Endometrial microvascular endothelial cells (primary cell): ENCODE results near the gene RPL35A. TPM values are rescaled to one million over a fixed set of nuclear protein-coding genes. Genes with fewer than 3 reads are reported as not detected.
"Not testable (repeated sequence)": the region's sequence is repeated elsewhere in the genome, so short reads cannot be mapped to it uniquely, and the experiment has no call there.

Source experiments
- in situ Hi-C: cut with HindIII; loops from 2 replicates; pipeline ENCODE4 v1.10.0; 2017; ENCODE audit warnings: low sequenced_read_pairs, low pct_unique_long_range_greater_than_20kb; ENCODE audit errors: inconsistent ontology term
- total RNA-seq: library from RNA; depleted of rRNA; stranded (reverse); fragments of >200 nt; gene quantifications from one replicate; pipeline ENCODE4 v1.2.3, GENCODE V29; 2015; ENCODE audit errors: inconsistent ontology term

The RPL35A gene
- total RNA-seq, 1 donor from 2014 or later, result 766 TPM

DNA sequence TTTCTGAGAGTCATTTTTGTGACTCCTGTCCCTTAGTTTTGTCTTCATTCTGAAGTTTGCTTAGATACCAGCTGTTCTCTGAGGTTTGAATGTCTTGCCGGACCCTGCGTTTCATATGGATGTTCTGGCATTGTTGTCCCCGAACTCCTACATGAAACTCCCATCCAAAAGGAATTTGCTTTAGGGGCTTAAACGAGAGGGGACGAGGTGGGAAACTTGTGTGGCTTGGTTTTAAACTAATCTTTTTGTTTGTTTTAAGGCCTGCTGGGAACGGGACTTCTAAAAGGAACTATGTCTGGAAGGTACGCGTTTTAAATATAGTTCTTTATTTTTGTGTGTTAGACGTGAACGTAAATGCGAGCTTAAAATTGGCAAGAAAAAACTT, 679 bp downstream of the RPL35A start:
- in situ Hi-C loops, result no loop called here

DNA sequence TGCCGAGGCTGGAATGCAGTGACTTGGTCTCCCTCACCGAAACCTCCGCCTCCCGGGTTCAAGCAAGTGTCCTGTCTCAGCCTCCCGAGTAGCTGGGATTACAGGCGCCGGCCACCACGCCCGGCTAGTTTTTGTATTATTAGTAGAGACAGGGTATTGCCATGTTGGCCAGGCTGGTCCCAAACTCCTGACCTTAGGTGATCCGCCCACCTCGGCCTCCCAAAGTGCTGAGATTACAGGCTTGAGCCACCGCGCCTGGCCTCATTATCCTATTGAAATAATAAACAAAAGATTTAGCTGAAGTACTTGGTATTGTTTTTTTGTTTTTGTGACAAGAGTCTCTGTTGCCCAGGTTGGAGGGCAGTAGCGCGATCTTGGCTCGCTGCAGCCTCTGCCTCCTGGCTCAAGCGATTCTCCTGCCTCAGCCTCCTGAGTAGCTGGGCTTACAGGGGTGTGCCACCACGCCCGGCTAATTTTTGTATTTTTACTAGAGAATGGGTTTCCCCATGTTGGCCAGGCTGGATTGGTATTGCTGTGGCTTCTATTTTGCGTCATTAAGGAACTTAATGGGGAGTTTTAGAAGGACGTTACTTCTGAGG, 1.5 kb downstream of the RPL35A start:
- in situ Hi-C loops, result no loop called here

DNA sequence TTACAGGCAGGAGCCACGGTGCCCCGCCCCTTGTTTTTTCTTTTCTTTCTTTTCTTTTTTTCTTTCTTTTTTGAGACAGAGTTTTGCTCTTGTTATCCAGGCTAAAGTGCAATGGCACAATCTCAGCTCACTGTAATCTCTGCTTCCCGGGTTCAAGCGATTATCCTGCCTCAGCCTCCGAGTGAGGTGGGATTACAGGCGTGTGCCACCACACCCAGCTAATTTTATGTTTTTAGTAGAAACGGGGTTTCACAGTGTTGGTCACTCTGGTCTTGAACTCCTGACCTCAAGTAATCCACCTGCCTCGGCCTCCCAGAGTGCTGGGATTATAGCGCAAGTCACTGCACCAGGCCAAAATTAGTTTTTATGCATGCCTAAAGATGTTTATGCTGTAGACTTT, 2.5 kb downstream of the RPL35A start:
- in situ Hi-C loops, result no loop called here

DNA sequence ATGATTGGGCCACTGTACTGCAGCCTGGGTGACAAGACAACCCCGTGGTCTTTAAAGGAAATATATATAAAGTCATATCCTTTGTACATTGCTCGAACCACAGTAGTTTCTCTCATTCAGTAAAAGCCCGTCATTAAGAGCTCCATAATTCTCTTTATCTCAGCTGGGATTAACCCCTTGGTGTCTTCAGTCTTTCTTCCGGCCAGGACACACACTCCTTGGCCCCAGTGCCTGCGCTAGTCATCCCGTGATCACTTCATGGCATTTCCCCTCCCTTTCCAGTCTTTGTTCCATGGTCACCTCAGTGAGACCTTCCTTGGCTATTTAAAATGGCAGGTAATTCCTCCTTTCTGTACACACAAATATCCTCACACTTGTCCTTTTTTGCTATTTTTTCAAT, 3.3 kb downstream of the RPL35A start:
- in situ Hi-C loops, result no loop called here

DNA sequence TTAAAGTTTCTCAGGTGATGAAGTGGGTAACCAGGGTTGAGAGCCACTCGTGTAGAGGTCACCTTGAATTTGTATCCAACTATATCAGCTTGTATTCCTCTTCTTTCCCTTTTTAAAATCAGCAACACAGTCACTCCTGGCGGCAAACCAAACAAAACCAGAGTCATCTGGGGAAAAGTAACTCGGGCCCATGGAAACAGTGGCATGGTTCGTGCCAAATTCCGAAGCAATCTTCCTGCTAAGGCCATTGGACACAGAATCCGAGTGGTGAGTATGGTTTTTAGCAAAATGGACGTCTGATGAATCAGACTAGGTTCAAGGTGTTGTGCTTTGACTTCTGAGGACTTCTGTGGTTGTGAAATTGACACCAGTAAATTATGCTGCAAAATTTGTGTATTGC, 3.9 kb downstream of the RPL35A start:
- in situ Hi-C loops, result no loop called here

DNA sequence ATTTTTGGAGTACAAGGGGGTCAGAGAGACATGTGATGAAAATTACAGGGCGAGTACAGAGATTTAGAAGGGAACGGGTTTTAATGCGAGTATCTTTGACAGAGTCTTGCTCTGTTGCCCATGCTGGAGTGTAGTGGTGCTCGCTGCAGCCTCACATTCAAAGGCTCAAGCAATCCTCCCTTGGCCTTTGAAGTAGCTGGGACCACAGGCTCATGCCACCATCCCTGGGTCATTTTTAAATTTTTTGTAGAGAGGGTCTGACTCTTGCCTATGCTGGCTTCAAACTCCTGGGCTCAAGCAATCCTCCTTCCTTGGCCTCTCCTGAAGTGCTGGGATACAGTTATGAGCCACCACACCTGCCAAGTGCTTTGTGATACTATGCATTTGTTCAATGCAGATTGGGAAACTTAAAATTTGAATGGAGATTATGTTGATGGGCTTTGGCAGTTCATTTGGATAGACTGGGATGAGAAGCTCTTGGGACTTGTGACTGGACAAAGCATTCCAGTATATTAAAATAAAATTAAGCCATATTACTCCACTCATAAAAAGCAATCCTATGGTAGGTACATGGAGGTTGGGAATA, 6.0 kb downstream of the RPL35A start:
- in situ Hi-C loops, result no loop called here

DNA sequence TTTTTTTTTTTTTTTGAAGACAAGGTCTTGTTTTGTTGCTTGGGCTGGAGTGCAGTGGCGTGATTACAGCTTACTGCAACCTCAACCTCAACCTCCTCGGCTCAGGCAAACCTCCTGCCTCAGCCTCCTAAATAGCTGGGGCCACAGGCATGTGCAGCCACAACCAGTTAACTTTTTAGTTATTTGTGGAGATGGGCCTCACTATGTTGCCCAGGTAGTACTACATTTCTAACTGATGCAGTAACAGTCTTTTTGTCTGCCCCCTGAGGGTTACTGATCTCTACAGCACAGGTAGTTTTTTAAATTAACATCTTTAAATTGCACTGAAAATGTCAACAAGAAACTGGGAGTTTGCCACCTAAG, 6.6 kb downstream of the RPL35A start:
- in situ Hi-C loops, result no loop called here

DNA sequence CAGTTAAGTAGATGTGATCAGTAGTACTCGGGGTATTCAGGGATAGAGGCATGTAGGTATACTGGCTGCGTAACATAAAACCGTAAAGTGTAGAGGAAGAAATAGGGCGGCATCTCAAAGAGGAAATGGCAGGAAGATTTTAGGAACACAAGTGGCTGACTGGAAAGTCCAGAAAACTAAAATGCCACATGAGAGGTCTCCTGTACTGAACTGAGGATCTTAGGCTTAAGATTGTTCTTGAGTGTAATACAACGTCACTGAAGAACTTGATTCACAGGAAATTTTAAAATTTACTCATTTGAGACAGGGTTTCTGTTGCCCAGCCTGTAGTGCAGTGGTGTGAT, 7.8 kb downstream of the RPL35A start:
- in situ Hi-C loops, result no loop called here

DNA sequence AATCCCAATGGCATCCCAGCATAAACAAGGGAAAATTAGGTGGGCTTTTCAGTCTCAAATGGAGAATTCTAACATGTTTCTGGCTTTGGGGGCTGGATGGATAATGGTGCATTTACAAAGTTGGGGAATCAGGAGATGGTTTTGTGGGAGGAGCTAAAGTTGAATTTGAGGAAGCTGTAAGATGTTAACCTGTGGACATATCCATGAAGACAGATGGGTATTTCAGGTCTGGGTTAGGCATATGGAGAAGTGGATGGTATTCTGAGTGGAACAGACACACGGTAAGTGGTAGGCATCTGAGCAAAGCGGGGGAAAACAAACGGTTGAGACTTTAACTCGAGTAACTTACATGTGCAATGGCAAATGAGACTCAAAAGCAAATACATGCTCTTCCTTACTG, 8.4 kb downstream of the RPL35A start:
- in situ Hi-C loops, result no loop called here

DNA sequence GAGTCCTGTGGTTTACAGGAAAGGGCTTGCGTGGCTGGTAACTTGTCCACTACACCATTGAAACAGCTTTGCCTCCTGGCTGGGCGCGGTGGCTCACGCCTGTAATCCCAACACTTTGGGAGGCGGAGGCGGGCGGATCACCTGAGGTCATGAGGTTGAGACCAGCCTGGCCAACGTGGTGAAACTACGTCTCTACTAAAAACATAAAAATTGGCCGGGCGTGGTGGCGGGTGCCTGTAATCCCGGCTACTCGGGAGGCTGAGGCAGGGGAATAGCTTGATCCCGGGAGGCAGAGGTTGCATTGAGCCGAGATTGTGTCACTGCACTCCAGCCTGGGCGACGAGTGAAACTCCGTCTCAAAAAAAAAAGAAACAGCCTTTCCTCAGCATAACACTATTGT, 8.9 kb downstream of the RPL35A start:
- in situ Hi-C loops, result not testable (repeated sequence)

DNA sequence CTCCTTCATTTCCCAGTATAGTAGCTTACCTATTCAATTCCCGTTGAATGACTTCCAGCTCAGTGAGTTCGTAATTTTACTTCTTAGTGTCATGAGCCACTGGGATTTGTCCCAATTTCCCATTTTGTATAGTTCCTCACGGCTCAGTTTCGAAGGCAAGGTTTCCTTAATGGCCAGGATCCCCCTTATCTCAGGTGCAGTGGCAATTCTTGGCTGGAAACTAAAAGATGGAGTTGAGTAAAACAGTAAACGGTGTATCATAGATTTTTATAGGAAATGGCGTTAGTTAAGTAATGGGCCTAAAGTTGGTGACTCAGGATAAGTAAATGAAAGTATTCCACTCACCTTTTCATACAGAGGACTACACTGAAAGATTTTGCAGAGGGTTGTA, 9.5 kb downstream of the RPL35A start:
- in situ Hi-C loops, result no loop called here

DNA sequence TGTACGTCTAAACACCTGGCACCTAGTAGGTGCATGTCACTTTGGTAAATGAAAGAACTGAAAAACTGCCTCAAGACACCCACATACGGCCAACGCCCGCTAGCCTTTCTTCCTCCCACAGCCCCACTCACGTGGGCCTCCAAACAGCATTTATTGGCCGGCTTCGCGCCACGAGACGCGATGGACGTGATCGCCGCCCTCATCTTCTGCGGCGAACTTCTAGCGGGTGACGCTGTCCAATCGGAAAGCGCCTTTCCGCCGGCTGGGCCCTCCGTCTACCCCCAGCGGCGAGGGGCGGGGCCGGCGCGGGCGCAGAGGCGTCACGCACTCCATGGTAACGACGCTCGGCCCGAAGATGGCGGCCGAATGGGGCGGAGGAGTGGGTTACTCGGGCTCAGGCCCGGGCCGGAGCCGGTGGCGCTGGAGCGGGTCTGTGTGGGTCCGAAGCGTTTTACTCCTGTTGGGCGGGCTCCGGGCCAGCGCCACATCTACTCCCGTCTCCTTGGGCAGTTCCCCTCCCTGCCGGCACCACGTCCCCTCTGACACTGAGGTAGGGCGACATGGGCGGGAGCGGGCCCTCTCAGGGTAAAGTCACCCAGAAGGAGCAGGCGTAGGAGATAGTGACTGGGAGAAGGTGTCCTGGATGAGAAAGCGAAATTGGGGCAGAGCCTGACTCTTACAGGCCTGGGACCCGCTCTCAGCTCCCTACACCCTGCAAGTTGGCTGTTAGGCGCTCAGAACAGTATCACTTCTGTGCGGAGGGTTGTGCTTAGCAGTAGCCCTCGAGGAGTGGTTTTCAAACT, 10.1 kb downstream of the RPL35A start, which contains the start of gene LMLN:
LMLN (plus strand) TSS at position 327 of the 803 bp plus-strand sequence; CDS start at position 356, 29 bp downstream.
- in situ Hi-C loops, result no loop called here

DNA sequence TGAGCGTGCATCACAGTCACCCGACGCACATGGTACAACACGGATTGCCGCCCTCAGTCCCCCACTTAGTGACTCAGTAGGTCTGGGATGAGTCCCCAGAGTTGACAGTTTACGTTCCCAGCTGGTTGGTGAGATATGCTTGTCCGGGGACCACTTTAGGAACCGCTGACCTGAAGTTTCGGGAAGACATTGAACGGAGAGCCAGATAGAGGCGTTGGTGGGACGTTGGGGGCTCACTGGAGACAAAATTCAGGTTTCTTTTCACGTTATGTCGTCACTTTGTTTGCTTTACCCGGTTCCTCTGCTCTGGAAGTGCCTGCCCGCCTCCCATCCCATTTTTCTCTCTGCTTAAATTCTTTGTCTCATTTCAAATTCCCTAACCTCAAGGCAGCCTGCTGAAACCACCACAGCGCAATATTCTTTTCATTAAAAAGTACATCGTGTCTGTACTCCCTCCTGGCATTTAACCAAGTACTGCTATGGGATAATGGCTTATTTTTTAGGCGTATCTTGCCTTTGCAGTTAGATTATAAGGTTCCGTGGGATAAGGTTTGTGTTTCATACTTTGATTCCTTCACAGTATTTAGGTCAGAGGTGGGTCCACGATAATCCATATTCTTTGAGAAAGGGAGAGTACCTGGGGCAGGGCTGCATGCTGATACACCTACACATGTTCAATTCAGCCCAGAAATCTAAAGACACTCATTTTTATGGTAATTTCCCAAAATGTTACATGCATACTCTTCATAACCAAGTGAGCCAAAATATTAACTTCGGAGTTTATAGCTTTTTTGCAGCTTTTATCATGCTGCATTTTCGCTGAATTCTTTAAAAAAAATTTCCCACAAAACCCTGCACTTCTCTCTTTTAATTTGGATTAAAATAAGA, 10.9 kb downstream of the RPL35A start:
- in situ Hi-C loops, result no loop called here

DNA sequence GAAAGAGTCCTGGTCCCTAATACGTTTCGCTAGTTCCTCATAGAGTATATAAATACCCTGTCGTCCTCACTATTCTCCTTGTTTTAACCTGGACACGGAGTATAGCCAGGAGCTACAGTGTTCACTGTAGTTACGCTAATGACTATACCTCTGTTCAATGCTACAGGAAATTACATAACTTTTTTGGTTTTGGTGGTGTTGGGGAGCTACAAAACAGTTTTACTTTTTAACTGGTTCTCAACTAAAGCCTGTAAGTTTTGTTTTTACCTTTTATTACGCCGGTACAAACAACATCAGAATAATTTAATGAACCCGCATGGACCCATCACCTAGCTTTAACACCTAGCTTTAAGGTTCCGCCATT, 11.6 kb downstream of the RPL35A start:
- in situ Hi-C loops, result no loop called here

DNA sequence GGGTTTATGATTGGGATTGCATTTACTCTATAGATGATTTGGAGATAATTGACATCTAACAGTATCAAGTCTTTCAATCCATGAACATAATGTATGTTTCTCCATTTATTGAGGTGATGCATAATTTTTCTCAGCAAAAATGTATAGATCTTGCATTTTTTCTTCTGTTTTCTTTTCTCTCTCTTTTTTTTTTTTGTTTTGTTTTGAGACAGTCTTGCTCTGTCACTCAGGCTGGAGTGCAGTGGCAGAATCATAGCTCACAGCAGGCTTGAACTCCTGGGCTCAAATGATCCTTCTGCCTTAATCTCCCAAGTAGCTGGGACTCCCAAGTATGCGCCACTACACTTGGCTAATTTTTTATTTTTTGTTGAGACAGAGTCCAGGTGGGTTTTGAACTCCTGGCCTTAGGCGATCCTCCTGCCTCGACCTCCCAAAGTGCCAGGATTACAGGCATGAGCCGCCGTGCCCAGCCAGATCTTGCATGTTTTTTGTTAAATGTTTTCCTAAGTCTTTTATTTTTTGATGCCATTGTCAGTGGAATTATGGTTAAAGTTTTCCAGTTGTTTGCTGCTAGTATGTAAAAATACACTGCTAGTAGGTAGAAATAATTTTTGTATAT, 13.1 kb downstream of the RPL35A start:
- in situ Hi-C loops, result no loop called here

DNA sequence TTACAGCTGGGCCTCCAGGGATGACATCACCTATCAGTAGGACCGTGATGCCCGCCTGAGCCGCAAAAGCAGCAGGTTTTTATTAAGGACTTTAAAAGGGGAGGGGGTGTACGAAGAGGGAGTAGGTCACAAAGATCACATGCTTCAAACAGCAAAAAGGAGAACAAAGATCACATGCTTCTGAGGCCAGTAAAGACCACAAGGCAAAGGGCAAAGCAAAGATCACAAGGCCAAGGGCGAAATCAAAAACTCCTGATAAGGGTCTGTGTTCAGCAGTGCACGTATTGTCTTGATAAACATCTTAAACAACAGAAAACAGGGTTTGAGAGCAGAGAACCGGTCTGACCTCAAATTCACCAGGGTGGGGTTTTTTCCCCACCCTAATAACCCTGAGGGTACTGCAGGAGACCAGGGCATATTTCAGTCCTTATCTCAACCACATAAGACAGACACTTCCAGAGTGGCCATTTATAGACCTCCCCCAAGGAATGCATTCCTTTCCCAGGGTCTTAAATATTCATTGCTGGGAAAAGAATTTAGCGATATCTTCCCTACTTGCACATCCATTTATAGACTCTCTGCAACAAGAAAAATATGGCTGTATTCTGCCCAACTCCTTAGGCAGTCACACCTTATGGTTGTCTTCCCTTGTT, 17.5 kb downstream of the RPL35A start:
- in situ Hi-C loops, result not testable (repeated sequence)

DNA sequence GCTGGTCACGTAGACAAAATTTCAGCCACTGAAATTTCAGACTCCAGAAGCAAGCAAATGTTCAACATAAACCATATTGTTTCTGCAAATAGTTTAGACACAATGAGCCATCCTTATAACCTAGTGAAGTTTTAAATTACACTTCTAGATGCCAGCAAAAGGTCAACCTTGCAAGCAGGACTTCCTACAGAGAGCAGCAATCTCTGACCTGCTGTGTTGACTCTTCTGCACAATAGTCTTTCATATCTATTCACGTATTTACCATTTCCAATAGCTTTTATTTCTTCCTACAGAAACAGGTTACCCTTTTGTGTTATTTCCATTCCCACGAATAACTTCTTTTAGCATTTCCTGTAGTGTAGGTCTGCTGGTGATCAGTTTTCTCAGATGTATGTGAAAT, 20.6 kb downstream of the RPL35A start:
- in situ Hi-C loops, result no loop called here

DNA sequence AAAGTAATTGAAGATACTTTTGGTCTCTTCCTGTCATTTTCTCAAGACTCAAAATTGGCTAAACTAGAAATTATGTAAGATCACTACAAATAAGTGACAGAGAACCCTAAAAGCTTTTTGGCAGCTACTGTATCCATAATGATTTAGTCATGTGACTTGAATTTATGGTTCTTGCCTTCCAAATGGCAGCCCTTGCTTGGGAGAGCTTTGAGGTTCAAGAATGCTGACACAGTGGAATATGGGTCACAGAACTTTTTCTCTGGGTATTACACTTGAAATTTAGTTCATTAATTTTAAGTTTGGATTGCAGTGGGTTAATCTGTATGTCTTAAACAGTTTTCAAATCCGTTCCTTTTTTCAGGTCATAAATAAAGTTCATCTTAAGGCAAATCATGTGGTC, 24.0 kb downstream of the RPL35A start:
- in situ Hi-C loops, result no loop called here

DNA sequence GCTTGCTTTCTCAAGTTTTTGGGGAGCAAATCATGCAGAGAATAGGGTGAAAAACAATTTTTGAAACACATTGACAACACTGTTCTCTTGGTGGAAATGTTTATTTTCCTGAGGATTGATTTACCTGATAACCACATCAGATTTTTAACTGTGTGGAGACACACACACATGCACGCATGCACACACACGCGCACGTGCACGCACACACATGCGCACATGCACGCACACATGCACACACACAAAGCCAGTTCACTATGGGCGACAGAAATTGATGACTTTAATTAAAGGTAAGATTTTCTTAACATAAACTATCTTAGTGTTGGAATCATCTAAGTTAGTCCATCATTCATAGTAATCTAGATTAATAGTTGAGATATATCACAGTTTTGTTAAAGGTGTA, 25.3 kb downstream of the RPL35A start:
- in situ Hi-C loops, result no loop called here
